Astrocyte of the cerebellum (primary cell): ENCODE data around the gene PHF20.
"Not testable (repeated sequence)": the region's sequence is repeated elsewhere in the genome, so short reads cannot be mapped to it uniquely, and the experiment has no call there.

Source experiments
- DNase-seq: peaks from one replicate; pipeline ENCODE4 v3.0.0-alpha.2; 2011; ENCODE audit warnings: low read depth
- H3K4me3 ChIP-seq: 2 replicates; pipeline ENCODE4 v1.5.1; 2011; ENCODE audit warnings: mild to moderate bottlenecking, low read depth, low read length, moderate library complexity
- CTCF ChIP-seq: IDR thresholded peaks from 2 replicates; pipeline ENCODE4 v1.5.1; 2012; ENCODE audit warnings: low read length, low read depth, moderate library complexity, mild to moderate bottlenecking; ENCODE audit errors: missing control alignments
- in situ Hi-C: cut with HindIII; loops from 2 replicates; pipeline ENCODE4 v1.10.0; 2017; ENCODE audit warnings: low sequenced_read_pairs

The PHF20 gene

DNA sequence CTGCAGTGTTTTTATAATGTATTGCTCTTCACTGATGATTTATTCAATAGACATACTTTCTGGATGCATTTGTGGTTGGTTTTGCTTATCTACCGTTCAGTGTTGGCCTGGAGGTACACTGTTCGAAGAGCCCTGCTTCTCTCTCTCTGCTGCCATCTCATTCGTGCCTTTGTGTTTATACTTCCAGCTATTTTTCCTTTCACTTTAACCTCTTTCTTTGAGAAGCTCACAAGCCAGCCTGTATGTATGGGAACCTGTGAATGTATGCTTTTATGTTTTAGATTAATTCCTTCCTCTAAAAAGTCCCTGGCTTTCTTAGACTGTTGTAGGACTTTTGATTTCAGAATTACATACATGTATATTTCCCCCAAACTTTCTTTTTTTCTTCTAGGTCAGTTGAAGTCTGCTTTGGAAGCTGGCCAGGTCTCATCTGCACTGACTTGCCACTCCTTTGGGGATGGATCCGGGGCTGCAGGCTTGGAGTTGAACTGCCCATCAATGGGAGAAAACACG, 99.5 kb downstream of the PHF20 start:
- no peak overlapping the region for H3K4me3 ChIP-seq
- no peak for DNase-seq
- in situ Hi-C loops: no loop called here
- TF ChIP-seq CTCF: no peak

- in situ Hi-C loops: no loop called here
- no peak for DNase-seq
- H3K4me3 ChIP-seq: no peak overlapping the region
- TF ChIP-seq CTCF: no peak
These were observed 104.2 kb downstream of the PHF20 start for GRCh38 chr20:35876033-35876320.

- in situ Hi-C loops: no loop called here
- DNase-seq: no peak
- TF ChIP-seq CTCF: no peak
- H3K4me3 ChIP-seq: no peak overlapping the region
These were observed 105.8 kb downstream of the PHF20 start for GRCh38 chr20:35877611-35878010.

GRCh38 chr20:35878113-35878625, 106.4 kb downstream of the PHF20 start:
- TF ChIP-seq CTCF: no peak
- H3K4me3 ChIP-seq: no peak overlapping the region
- in situ Hi-C loops: no loop called here
- DNase-seq: no peak

GRCh38 chr20:35881676-35882075, 109.9 kb downstream of the PHF20 start:
- no peak for TF ChIP-seq CTCF
- H3K4me3 ChIP-seq: no peak overlapping the region
- in situ Hi-C loops: no loop called here
- no peak for DNase-seq

DNA sequence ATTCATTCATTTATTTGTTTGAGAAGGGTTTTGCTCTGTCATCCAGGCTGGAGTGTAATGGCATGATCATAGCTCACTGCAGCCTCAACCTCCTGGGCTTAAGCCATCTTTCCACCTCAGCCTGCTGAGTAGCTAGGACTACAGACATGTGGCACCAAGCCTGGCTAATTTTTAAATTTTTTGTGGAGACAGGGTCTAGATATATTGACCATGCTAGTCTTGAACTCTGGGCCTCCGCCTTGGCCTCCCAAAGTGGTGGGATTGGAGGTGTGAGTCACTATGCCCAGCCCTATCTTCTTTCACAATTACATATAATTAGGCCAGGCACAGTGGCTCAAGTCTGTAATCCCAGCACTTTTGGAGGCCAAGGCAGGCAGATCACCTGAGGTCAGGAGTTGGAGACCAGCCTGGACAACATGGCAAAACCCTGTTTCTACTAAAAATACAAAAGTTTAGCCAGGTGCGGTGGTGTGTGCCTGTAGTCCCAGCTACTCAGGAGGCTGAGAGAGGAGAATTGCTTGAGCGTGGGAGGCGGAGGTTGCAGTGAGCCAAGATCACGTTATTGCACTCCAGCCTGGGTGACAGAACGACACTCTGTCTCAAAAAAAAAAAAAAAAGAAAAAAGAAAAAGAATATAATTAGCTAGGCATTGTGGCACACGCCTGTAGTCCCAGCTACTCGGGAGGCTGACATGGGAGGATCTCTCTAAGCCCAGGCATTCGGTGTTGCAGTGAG, 110.8 kb downstream of the PHF20 start:
- in situ Hi-C loops, H3K4me3 ChIP-seq, DNase-seq: not testable (repeated sequence)

DNA sequence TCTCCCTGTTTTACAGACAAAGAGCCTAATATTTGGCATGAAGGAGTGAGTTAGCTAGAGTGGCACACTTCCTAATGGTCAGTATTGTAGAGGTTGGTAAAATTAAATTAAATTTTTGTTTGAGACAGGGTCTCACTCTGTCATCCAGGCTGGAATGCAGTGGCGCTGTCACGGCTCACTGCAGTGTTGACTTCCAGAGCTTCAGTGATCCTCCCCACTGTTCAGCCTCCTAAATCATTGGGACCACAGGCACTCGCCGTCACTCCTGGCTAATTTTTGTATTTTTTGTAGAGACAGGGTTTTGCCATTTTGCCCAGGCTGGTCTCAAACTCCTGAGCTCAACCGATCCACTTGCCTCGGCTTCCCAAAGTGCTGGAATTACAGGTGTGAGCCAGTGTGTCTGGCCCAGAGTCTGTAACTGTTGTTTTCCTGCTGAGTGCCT, 111.5 kb downstream of the PHF20 start:
- no peak for DNase-seq
- TF ChIP-seq CTCF: no peak
- in situ Hi-C loops: no loop called here
- no peak overlapping the region for H3K4me3 ChIP-seq
